Fibroblast of lung (primary cell): ENCODE results near the gene C19orf67.

ENCODE experiments used
- EZH2 ChIP-seq: IDR thresholded peaks from 2 replicates; pipeline ENCODE4 v1.5.1; 2012; ENCODE audit warnings: low read length, control low read depth, mild to moderate bottlenecking; ENCODE audit errors: missing control alignments
- TF ChIP-seq, protein P1 (sequence below), 2 donors: IDR thresholded peaks in 1 of 2; conservative IDR thresholded peaks in 1 of 2; 1 replicate in 1 of 2; 2 replicates in 1 of 2; pipeline ENCODE4 v1.5.1; 2011 to 2012; ENCODE audit warnings: low read length in 2 of 2, control low read depth in 1 of 2, inconsistent platforms in 1 of 2, low read depth in 1 of 2, mild to moderate bottlenecking in 1 of 2

DNA sequence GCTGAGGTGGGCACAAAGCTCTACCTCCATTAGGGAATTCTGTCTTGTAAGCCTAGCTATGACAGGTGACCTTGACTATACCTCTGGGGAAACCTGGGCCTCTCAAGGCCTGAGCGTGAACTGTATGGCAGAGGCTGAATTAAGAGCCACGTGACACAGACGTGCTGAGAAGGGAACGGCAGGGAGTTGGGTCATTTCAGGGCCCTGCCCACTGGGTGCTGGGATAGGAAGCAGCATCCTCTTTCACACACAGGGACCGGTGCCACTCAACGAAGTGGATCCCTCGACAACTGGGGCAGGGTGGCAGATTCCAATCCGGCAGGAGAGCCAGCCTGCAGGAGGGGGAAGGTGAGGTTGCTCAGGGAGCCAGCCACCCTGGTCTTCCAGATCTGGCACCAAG, 41.6 kb upstream of the C19orf67 start:
- TF ChIP-seq, protein P1, sequence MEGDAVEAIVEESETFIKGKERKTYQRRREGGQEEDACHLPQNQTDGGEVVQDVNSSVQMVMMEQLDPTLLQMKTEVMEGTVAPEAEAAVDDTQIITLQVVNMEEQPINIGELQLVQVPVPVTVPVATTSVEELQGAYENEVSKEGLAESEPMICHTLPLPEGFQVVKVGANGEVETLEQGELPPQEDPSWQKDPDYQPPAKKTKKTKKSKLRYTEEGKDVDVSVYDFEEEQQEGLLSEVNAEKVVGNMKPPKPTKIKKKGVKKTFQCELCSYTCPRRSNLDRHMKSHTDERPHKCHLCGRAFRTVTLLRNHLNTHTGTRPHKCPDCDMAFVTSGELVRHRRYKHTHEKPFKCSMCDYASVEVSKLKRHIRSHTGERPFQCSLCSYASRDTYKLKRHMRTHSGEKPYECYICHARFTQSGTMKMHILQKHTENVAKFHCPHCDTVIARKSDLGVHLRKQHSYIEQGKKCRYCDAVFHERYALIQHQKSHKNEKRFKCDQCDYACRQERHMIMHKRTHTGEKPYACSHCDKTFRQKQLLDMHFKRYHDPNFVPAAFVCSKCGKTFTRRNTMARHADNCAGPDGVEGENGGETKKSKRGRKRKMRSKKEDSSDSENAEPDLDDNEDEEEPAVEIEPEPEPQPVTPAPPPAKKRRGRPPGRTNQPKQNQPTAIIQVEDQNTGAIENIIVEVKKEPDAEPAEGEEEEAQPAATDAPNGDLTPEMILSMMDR (conservative IDR thresholded peaks at IDR 0.05 in 1 of 2, IDR thresholded peaks at IDR 0.05 in 1 of 2; ENCODE audit: low read depth in 1 of 2, low read length in 2 of 2) = no peak
- no peak for TF ChIP-seq EZH2
